Transverse colon (tissue), 3 donors: ENCODE data around the gene PLSCR2.

Source experiments
- EP300 ChIP-seq: sonication (generic); formaldehyde crosslinking; IDR thresholded peaks from one replicate; pipeline ENCODE4 v1.6.1; 2017; ENCODE audit warnings: antibody characterized with exemption, low read depth
- POLR2A ChIP-seq: fragments of 450-650 bp; IDR thresholded peaks from one replicate; pipeline ENCODE4 v1.6.1; 2016; ENCODE audit warnings: antibody characterized with exemption, mild to moderate bottlenecking, moderate library complexity
- TF ChIP-seq, protein P1 (sequence below), 5 experiments: fragments of 200-600 bp in 3 of 5; fragments of 450-650 bp in 2 of 5; sonication (generic) in 3 of 5; IDR thresholded peaks; 1 replicate in 2 of 5; 2 replicates in 3 of 5; pipeline ENCODE4 v1.5.1; 2016 to 2017; ENCODE audit warnings: antibody characterized with exemption in 5 of 5, inconsistent platforms in 3 of 5, mild to moderate bottlenecking in 2 of 5, moderate library complexity in 1 of 5

DNA sequence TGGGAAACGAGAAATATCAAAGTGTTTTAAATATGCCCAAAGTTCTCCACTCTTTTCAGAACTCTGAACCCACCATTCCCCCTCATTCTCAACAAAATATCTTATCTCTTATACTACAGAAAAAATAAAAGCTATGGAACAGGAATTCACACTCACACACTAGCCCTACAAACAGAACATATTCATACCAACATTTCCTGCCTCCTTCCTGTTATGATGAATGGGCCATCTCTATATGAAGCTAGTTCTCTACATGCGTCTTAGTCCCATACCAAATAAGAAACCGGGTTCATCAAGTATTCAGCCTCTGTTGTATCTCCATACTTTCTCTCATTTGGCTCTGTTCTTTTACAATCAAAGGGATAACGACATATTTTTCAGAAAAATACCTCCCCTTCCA, 72.6 kb downstream of the PLSCR2 start:
- TF ChIP-seq, protein P1, sequence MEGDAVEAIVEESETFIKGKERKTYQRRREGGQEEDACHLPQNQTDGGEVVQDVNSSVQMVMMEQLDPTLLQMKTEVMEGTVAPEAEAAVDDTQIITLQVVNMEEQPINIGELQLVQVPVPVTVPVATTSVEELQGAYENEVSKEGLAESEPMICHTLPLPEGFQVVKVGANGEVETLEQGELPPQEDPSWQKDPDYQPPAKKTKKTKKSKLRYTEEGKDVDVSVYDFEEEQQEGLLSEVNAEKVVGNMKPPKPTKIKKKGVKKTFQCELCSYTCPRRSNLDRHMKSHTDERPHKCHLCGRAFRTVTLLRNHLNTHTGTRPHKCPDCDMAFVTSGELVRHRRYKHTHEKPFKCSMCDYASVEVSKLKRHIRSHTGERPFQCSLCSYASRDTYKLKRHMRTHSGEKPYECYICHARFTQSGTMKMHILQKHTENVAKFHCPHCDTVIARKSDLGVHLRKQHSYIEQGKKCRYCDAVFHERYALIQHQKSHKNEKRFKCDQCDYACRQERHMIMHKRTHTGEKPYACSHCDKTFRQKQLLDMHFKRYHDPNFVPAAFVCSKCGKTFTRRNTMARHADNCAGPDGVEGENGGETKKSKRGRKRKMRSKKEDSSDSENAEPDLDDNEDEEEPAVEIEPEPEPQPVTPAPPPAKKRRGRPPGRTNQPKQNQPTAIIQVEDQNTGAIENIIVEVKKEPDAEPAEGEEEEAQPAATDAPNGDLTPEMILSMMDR (IDR thresholded peaks at IDR 0.05): no peak
- TF ChIP-seq POLR2A (no peak), EP300 (no peak)
